Right atrium auricular region (tissue), 2 donors: ENCODE data around the gene BAIAP2. TPM values are rescaled to one million over a fixed set of nuclear protein-coding genes. Genes with fewer than 3 reads are reported as not detected.

Experiments used
- DNase-seq: peaks from one replicate; pipeline ENCODE4 v3.0.0-alpha.2; 2019; ENCODE audit warnings: low spot score
- H3K27ac ChIP-seq, 2 donors: fragments of 200-600 bp; sonication (generic); 1 replicate in 1 of 2; 2 replicates in 1 of 2; pipeline ENCODE4 v1.5.1; 2016 to 2019
- H3K27me3 ChIP-seq, 2 donors: fragments of 200-600 bp; sonication (generic); one replicate each; pipeline versions ENCODE4 v1.5.1 to v1.6.0; 2017 to 2019
- H3K36me3 ChIP-seq: fragments of 200-600 bp; sonication (generic); one replicate; pipeline ENCODE4 v1.5.1; 2016
- H3K4me1 ChIP-seq, 2 donors: fragments of 200-600 bp; sonication (generic); one replicate each; pipeline versions ENCODE4 v1.5.1 to v1.6.0; 2017 to 2019
- H3K4me3 ChIP-seq, 2 donors: fragments of 200-600 bp; sonication (generic); 1 replicate in 1 of 2; 2 replicates in 1 of 2; pipeline ENCODE4 v1.5.1; 2017 to 2019; ENCODE audit warnings: mild to moderate bottlenecking in 1 of 2, moderate library complexity in 1 of 2
- H3K9me3 ChIP-seq, 2 donors: fragments of 200-600 bp; sonication (generic); one replicate each; pipeline ENCODE4 v1.5.1; 2019
- CTCF ChIP-seq, 2 donors: fragments of 200-600 bp; sonication (generic); IDR thresholded peaks; one replicate each; pipeline ENCODE4 v1.5.1; 2019; ENCODE audit warnings: antibody characterized with exemption in 2 of 2
- total RNA-seq, 2 donors: library from RNA; depleted of rRNA; stranded (reverse); fragments of >200 nt; gene quantifications; one replicate each; pipeline ENCODE4 v1.1.0, GENCODE V29; 2016

Gene BAIAP2
- total RNA-seq, 2 donors from 2014 or later = 27.9 to 36.5 TPM

- DNase-seq = no peak
- H3K4me3 ChIP-seq = no peak overlapping the region
- H3K27me3 ChIP-seq = no peaks in the 10 kb centered on the region
- no peak for TF ChIP-seq CTCF (IDR thresholded peaks at IDR 0.05)
- peaks cover 0 to 9% of the 10 kb centered on the region in 2 donors for H3K4me1 ChIP-seq
- H3K36me3 ChIP-seq = no peaks in the 10 kb centered on the region
- no peaks in the 10 kb centered on the region for H3K9me3 ChIP-seq
- no peak overlapping the region for H3K27ac ChIP-seq
These were observed 105.1 kb downstream of the BAIAP2 start for GRCh38 chr17:81140018-81140417.

DNA sequence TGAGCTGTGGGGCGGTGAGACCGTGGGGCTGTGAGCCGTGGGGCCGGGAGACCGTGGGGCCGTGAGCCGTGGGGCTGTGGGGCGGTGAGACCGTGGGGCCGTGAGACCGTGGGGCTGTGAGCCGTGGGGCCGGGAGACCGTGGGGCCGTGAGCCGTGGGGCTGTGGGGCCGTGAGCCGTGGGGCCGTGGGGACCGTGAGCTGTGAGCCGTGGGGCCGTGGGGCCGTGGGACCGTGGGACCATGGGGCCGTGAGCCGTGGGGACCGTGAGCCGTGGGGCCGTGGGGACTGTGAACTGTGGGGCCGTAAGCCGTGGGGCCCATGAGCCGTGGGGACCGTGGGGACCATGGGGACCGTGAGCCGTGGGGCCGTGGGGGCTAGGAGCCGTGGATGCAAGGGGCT, 105.7 kb downstream of the BAIAP2 start:
- Histone ChIP-seq H3K27me3 (no peaks in the 10 kb centered on the region), H3K9me3 (no peaks in the 10 kb centered on the region), H3K27ac (no peak overlapping the region), H3K4me1 (peaks cover 0 to 9% of the 10 kb centered on the region in 2 donors), H3K36me3 (no peaks in the 10 kb centered on the region), H3K4me3 (no peak overlapping the region)
- no peak for DNase-seq
- no peak for TF ChIP-seq CTCF (IDR thresholded peaks at IDR 0.05)

DNA sequence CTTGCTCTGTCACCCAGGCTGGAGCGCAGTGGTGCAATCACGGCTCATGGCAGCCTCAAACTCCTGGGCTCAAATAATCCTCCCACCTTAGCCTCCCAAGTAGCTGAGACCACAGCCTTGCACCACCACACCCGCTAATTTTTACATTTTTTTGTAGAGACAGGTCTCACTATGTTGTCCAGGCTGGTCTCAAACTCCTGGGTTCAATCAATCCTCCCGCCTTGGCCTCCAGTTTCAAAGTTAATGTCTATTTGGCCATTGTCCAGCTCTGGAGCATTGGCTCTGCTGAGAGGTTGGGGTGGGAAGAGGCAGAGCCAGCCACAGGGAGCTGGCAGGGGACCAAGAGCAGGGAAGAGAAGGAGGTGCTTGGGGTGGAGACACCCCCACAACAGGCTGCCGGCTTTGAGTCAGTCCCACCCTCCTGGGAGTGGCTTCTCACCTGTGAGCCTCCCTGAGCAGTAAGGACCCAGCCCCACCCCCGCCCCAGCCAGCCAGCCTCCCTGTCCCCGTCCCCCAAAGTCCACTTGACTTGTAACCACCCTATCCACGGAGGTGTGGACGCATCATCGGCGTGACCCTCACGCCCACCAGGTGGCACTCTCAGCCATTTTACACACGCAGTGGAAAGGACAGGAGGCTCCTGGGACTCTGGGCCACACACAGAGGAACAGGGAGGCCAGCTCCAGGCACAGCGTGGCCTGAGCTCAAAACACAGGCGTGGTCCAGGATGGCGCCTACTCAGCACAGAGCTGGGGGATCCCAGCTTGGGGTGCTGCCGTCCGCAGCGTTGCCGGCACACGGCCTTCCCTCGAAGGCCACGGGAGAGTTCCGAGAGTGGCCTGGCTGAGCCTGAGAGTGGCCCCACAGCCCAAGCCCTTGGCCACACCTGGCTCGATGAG, 107.6 kb downstream of the BAIAP2 start:
- H3K4me3 ChIP-seq = no peak overlapping the region
- peak; percentile 78 for DNase-seq

DNA sequence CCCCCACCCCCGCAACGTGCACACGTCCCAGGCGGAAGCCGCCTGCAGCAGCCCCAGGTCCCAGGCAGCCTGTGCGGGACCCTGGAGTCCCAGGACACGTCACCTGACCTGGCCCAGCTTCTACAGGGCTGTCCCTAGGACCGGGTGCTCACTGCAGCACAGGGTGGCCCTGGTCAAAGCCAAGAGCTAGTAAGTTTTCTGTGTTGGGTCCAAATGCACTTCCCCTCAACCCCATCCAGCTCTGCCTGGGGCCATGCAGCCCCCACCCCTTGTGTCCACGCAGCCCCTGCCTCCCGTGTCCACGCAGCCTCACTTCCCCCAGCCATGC, 108.2 kb downstream of the BAIAP2 start:
- no peak for DNase-seq
- no peak overlapping the region for H3K4me3 ChIP-seq
- H3K36me3 ChIP-seq = no peaks in the 10 kb centered on the region
- TF ChIP-seq CTCF (IDR thresholded peaks at IDR 0.05) = no peak
- no peaks in the 10 kb centered on the region for H3K27me3 ChIP-seq
- peaks cover 0 to 9% of the 10 kb centered on the region in 2 donors for H3K4me1 ChIP-seq
- no peak overlapping the region for H3K27ac ChIP-seq
- no peaks in the 10 kb centered on the region for H3K9me3 ChIP-seq

More for the DNA sequence above, 107.6 kb downstream of the BAIAP2 start:
- Histone ChIP-seq H3K27ac (no peak overlapping the region), H3K4me1 (peaks cover 0 to 9% of the 10 kb centered on the region in 2 donors), H3K36me3 (no peaks in the 10 kb centered on the region), H3K9me3 (no peaks in the 10 kb centered on the region), H3K27me3 (no peaks in the 10 kb centered on the region)
- peak; percentile 69 to 80 for TF ChIP-seq CTCF (IDR thresholded peaks at IDR 0.05)

- no peak overlapping the region for H3K27ac ChIP-seq
- H3K4me1 ChIP-seq = peaks cover 0 to 9% of the 10 kb centered on the region in 2 donors
- H3K36me3 ChIP-seq = no peaks in the 10 kb centered on the region
- no peak overlapping the region for H3K4me3 ChIP-seq
- DNase-seq = no peak
- no peak for TF ChIP-seq CTCF (IDR thresholded peaks at IDR 0.05)
- no peaks in the 10 kb centered on the region for H3K9me3 ChIP-seq
- H3K27me3 ChIP-seq = no peaks in the 10 kb centered on the region
These were observed 108.9 kb downstream of the BAIAP2 start for GRCh38 chr17:81143717-81144422.
